Kidney (tissue), 14 donors: ENCODE data around the gene FHOD3. TPM values are rescaled to one million over a fixed set of nuclear protein-coding genes. Genes with fewer than 3 reads are reported as not detected.

Experiments
- DNase-seq, 5 donors: peaks; one replicate each; pipeline ENCODE4 v3.0.0-alpha.2; 2013 to 2020
- FAIRE-seq: peaks from 2 replicates; lab custom pipeline; 2012; peaks lifted over from hg19 to GRCh38; lab: Jason Lieb, UNC
- H3K27ac ChIP-seq, 2 donors: one replicate each; pipeline ENCODE4 v1.7.0; 2013; ENCODE audit warnings: low read depth in 2 of 2, low read length in 2 of 2, inconsistent platforms in 1 of 2
- H3K27me3 ChIP-seq: one replicate; pipeline ENCODE4 v1.7.1; 2013; ENCODE audit warnings: low read length, inconsistent platforms; ENCODE audit not compliant: control insufficient read depth, insufficient read depth
- H3K36me3 ChIP-seq, 3 donors: one replicate each; pipeline versions ENCODE4 v1.7.0 to v1.7.1; 2013; ENCODE audit warnings: low read length in 3 of 3, control low read depth in 1 of 3, inconsistent platforms in 1 of 3; ENCODE audit not compliant: insufficient read depth in 3 of 3, control insufficient read depth in 2 of 3
- H3K4me1 ChIP-seq, 3 donors: one replicate each; pipeline versions ENCODE4 v1.7.0 to v1.7.1; 2013; ENCODE audit warnings: low read length in 3 of 3, inconsistent platforms in 1 of 3, low read depth in 1 of 3; ENCODE audit not compliant: control insufficient read depth in 2 of 3, insufficient read depth in 2 of 3
- H3K4me3 ChIP-seq, 3 donors: one replicate each; pipeline versions ENCODE4 v1.7.0 to v1.8.1; 2013; ENCODE audit warnings: low read length in 3 of 3, control low read depth in 1 of 3, inconsistent platforms in 1 of 3
- H3K9ac ChIP-seq, 3 donors: one replicate each; pipeline versions ENCODE4 v1.7.0 to v1.7.1; 2013; ENCODE audit warnings: low read length in 3 of 3, control low read depth in 1 of 3, inconsistent platforms in 1 of 3
- H3K9me3 ChIP-seq, 3 donors: one replicate each; pipeline versions ENCODE4 v1.7.0 to v1.7.1; 2013; ENCODE audit warnings: low read length in 3 of 3, control low read depth in 1 of 3, inconsistent platforms in 1 of 3; ENCODE audit not compliant: control insufficient read depth in 2 of 3, insufficient read depth in 1 of 3
- CTCF ChIP-seq: IDR thresholded peaks from 3 replicates; pipeline ENCODE4 v1.5.1; 2012; ENCODE audit warnings: mild to moderate bottlenecking, moderate library complexity, borderline replicate concordance; ENCODE audit not compliant: insufficient read depth; ENCODE audit errors: extremely low read depth
- intact Hi-C: fragments of 100-400 bp; cut with DNase I; formaldehyde crosslinking; loops from one replicate; pipeline ENCODE4 v1.11.1; 2022
- polyA plus RNA-seq: library from polyadenylated mRNA; stranded (reverse); fragments of 350-450 nt; fragmentation: Illumina TruSeq; extraction: RNeasy Lipid Tissue Mini Kit (QIAGEN cat#74804); gene quantifications from one replicate; pipeline ENCODE4 v1.2.3, GENCODE V29; 2014; ENCODE audit warnings: low read depth, low replicate concordance; ENCODE audit not compliant: insufficient read depth
- total RNA-seq: library from RNA; stranded (reverse); fragmentation: NEBNext Ultra II Directional; extraction: Animal tissue kit (Norgen Biotek cat#: 25700); gene quantifications from one replicate; pipeline ENCODE4 v1.2.1, GENCODE V29; 2021
- donor health status: control.
- donor health status: control.
- donor health status: control.
- donor health status: control.
- donor health status: control.
- donor health status: DM: yes; HTN: yes; CAD: no.
- donor health status: Normal renal cell carcinoma (clear cell type).

FHOD3 gene
- total and polyA plus RNA-seq, 2 donors from 2014 or later = 21.5 to 28.0 TPM

GRCh38 chr18:36331521-36331971, 34.0 kb downstream of the FHOD3 start:
- Histone ChIP-seq H3K4me3 (no peak overlapping the region), H3K9ac (no peak overlapping the region), H3K27me3 (no peaks in the 10 kb centered on the region), H3K4me1 (peaks cover 0 to 34% (median 15%) of the 10 kb centered on the region in 3 donors), H3K27ac (no peak overlapping the region), H3K9me3 (no peaks in the 10 kb centered on the region), H3K36me3 (no peaks in the 10 kb centered on the region)
- TF ChIP-seq CTCF = no peak
- intact Hi-C loops = no loop called here
- DNase-seq (peak in 4 of 5 donors; percentile 43 to 62 (median 46)), FAIRE-seq (no peak)

GRCh38 chr18:36333414-36333813, 35.9 kb downstream of the FHOD3 start:
- intact Hi-C loops = no loop called here
- no peak for TF ChIP-seq CTCF
- Histone ChIP-seq H3K4me1 (peaks cover 0 to 48% (median 26%) of the 10 kb centered on the region in 3 donors), H3K9ac (no peak overlapping the region), H3K36me3 (no peaks in the 10 kb centered on the region), H3K4me3 (no peak overlapping the region), H3K27ac (no peak overlapping the region), H3K9me3 (no peaks in the 10 kb centered on the region), H3K27me3 (no peaks in the 10 kb centered on the region)
- FAIRE-seq (no peak), DNase-seq (no peak)

GRCh38 chr18:36334798-36335197, 37.3 kb downstream of the FHOD3 start:
- Histone ChIP-seq H3K4me3 (no peak overlapping the region), H3K4me1 (peaks cover 0 to 62% (median 33%) of the 10 kb centered on the region in 3 donors), H3K27me3 (no peaks in the 10 kb centered on the region), H3K9me3 (no peaks in the 10 kb centered on the region), H3K27ac (no peak overlapping the region), H3K36me3 (no peaks in the 10 kb centered on the region), H3K9ac (no peak overlapping the region)
- TF ChIP-seq CTCF = no peak
- intact Hi-C loops = no loop called here
- DNase-seq = peak in 1 of 5 donors; percentile 54
- FAIRE-seq = no peak
